ENCODE measurements around the gene RLN3. TPM values are rescaled to one million over a fixed set of nuclear protein-coding genes. Genes with fewer than 3 reads are reported as not detected.

Gene RLN3
- total RNA-seq, 1 experiment from 2014 or later: not detected

GRCh38 chr19:14061751-14062557 lies 34.0 kb downstream of the RLN3 start, which contains the start of gene PALM3:
Gene PALM3, minus strand, starts transcription at chr19:14062076. Its CDS starts 96 bp downstream, at chr19:14061980.
- H3K4me1 ChIP-seq (ENCODE audit: insufficient read depth, low read length, poor library complexity, severe bottlenecking): peaks cover 12% of the 10 kb centered on the region
- intact Hi-C loops (cut with micrococcal nuclease; ENCODE audit: unreplicated experiment): no loop called here
- H3K27ac ChIP-seq (ENCODE audit: low read depth, low read length, poor library complexity, severe bottlenecking): no peak within 1 kb of the TSS
- ChIA-PET CTCF (interaction anchor here (1.5 kb wide), 1 partner anchor 9 kb away, joined by 3 read pairs; no protein-coding TSS in a partner anchor), POLR2A (ENCODE audit: low non-redundant PET) (no interaction called here)
- H3K36me3 ChIP-seq (ENCODE audit: insufficient read depth, low read length, poor library complexity, severe bottlenecking): no peaks in the 10 kb centered on the region
- BruUV-seq (replicated peaks): no TSS peak
- TF ChIP-seq CTCF (conservative IDR thresholded peaks at IDR 0.05; ENCODE audit: low read depth, low read length) (no peak), EZH2 (IDR thresholded peaks at IDR 0.05; ENCODE audit: borderline replicate concordance, low read depth, low read length, poor library complexity, severe bottlenecking) (no peak)
- H3K27me3 ChIP-seq (replicated peaks; ENCODE audit: insufficient read depth, low read depth, low read length, poor library complexity): no peaks in the 10 kb centered on the region
- H3K9me3 ChIP-seq (ENCODE audit: low read depth, low read length, poor library complexity, severe bottlenecking): no peaks in the 10 kb centered on the region
- H3K4me3 ChIP-seq (ENCODE audit: low read depth, low read length, poor library complexity, severe bottlenecking): no peak within 1 kb of the TSS
- DNase-seq (ENCODE audit: low spot score): no peak

GRCh38 chr19:14062558-14062855 lies 34.6 kb downstream of the RLN3 start:
- Histone ChIP-seq H3K9me3 (ENCODE audit: low read depth, low read length, poor library complexity, severe bottlenecking) (no peaks in the 10 kb centered on the region), H3K27me3 (replicated peaks; ENCODE audit: insufficient read depth, low read depth, low read length, poor library complexity) (no peaks in the 10 kb centered on the region), H3K4me3 (ENCODE audit: low read depth, low read length, poor library complexity, severe bottlenecking) (no peak overlapping the region), H3K4me1 (ENCODE audit: insufficient read depth, low read length, poor library complexity, severe bottlenecking) (peaks cover 12% of the 10 kb centered on the region), H3K27ac (ENCODE audit: low read depth, low read length, poor library complexity, severe bottlenecking) (no peak overlapping the region), H3K36me3 (ENCODE audit: insufficient read depth, low read length, poor library complexity, severe bottlenecking) (no peaks in the 10 kb centered on the region)
- intact Hi-C loops (cut with micrococcal nuclease; ENCODE audit: unreplicated experiment): no loop called here
- ChIA-PET CTCF (interaction anchor here (1.5 kb wide), 1 partner anchor 8 kb away, joined by 3 read pairs; no protein-coding TSS in a partner anchor), POLR2A (ENCODE audit: low non-redundant PET) (no interaction called here)
- DNase-seq (ENCODE audit: low spot score): no peak
- no TSS peak for BruUV-seq (replicated peaks)
- TF ChIP-seq CTCF (conservative IDR thresholded peaks at IDR 0.05; ENCODE audit: low read depth, low read length) (no peak), EZH2 (IDR thresholded peaks at IDR 0.05; ENCODE audit: borderline replicate concordance, low read depth, low read length, poor library complexity, severe bottlenecking) (no peak)

GRCh38 chr19:14063105-14063504 lies 35.2 kb downstream of the RLN3 start:
- no TSS peak for BruUV-seq (replicated peaks)
- no peak for DNase-seq (ENCODE audit: low spot score)
- ChIA-PET CTCF (no interaction called here), POLR2A (ENCODE audit: low non-redundant PET) (no interaction called here)
- Histone ChIP-seq H3K9me3 (ENCODE audit: low read depth, low read length, poor library complexity, severe bottlenecking) (no peaks in the 10 kb centered on the region), H3K27ac (ENCODE audit: low read depth, low read length, poor library complexity, severe bottlenecking) (no peak overlapping the region), H3K4me1 (ENCODE audit: insufficient read depth, low read length, poor library complexity, severe bottlenecking) (peaks cover 8% of the 10 kb centered on the region), H3K4me3 (ENCODE audit: low read depth, low read length, poor library complexity, severe bottlenecking) (no peak overlapping the region), H3K36me3 (ENCODE audit: insufficient read depth, low read length, poor library complexity, severe bottlenecking) (no peaks in the 10 kb centered on the region), H3K27me3 (replicated peaks; ENCODE audit: insufficient read depth, low read depth, low read length, poor library complexity) (no peaks in the 10 kb centered on the region)
- no peak for TF ChIP-seq EZH2 (IDR thresholded peaks at IDR 0.05; ENCODE audit: borderline replicate concordance, low read depth, low read length, poor library complexity, severe bottlenecking)
- no peak for TF ChIP-seq CTCF (conservative IDR thresholded peaks at IDR 0.05; ENCODE audit: low read depth, low read length)
- intact Hi-C loops (cut with micrococcal nuclease; ENCODE audit: unreplicated experiment): no loop called here

All from A673 (cell line).